ENCODE measurements around the gene PEX12. TPM values are rescaled to one million over a fixed set of nuclear protein-coding genes. Genes with fewer than 3 reads are reported as not detected.
A peak's percentile ranks its signal among the peaks of the same experiment; 100 is the strongest.

PEX12 gene
- total and polyA plus RNA-seq, 2 of the 4 experiments (the other 2 are of a cell fraction), result 4.5 to 7.9 TPM

Small RNA genes within 50 kb of the gene (microRNA-seq; reads per million reads assigned to microRNA genes)
- gene AC004134.1 (ENCODE audit: insufficient read depth, insufficient read length) (not detected), gene AC015911.1 (ENCODE audit: insufficient read depth, insufficient read length) (not detected), gene SNORD7 (ENCODE audit: insufficient read depth, insufficient read length) (128 reads per million, percentile 83 among the genes with 10 or more reads in this experiment)

Small RNA genes within 50 kb of the gene (small RNA-seq; reads per million reads assigned to genes)
- gene AC004134.1 (0 reads per million in 5 experiments), gene AC015911.1 (0 reads per million in 5 experiments), gene SNORD7 (0.60 to 48.3 (median 23.2) reads per million in 5 experiments)

Other genes starting within 250 kb of the PEX12 start
- 114 and 144 TPM in 2 replicates for gene SLFN11, start 204.9 kb downstream of the PEX12 start, total RNA-seq (2012; rRNA removed)
- gene SLFN11, start 204.9 kb downstream of the PEX12 start, polyA plus RNA-seq (2012; rRNA removed), result 25.4 and 29.9 TPM in 2 replicates
- gene SLFN12, start 146.1 kb downstream of the PEX12 start, total RNA-seq (2012; rRNA removed), result 38.9 and 48.6 TPM in 2 replicates
- gene SLFN12, start 146.1 kb downstream of the PEX12 start, polyA plus RNA-seq (2012; rRNA removed), result 13.5 and 16.6 TPM in 2 replicates
- gene SLFN13, start 129.8 kb downstream of the PEX12 start, total RNA-seq (2012; rRNA removed), result 2.5 and 3.9 TPM in 2 replicates
- gene SLFN13, start 129.8 kb downstream of the PEX12 start, polyA plus RNA-seq (2012; rRNA removed), result 1.4 and 1.7 TPM in 2 replicates
- gene SLFN12L, start 40.9 kb downstream of the PEX12 start, total RNA-seq (2012; rRNA removed), result under 0.01 and 0.18 TPM in 2 replicates
- 0.04 TPM in 1 of 2 replicates, not detected in the other for gene SLFN12L, start 40.9 kb downstream of the PEX12 start, polyA plus RNA-seq (2012; rRNA removed)
- gene SLFN14, start 17.8 kb downstream of the PEX12 start, total RNA-seq (2012; rRNA removed), result not detected in 2 replicates
- not detected in 2 replicates for gene SLFN14, start 17.8 kb downstream of the PEX12 start, polyA plus RNA-seq (2012; rRNA removed)
- gene AP2B1, start 8.8 kb upstream of the PEX12 start, total RNA-seq (2012; rRNA removed), result 95.3 and 125 TPM in 2 replicates
- 96.5 and 102 TPM in 2 replicates for gene AP2B1, start 8.8 kb upstream of the PEX12 start, polyA plus RNA-seq (2012; rRNA removed)
- gene RASL10B, start 153.1 kb upstream of the PEX12 start, total RNA-seq (2012; rRNA removed), result 3.6 and 4.7 TPM in 2 replicates
- gene RASL10B, start 153.1 kb upstream of the PEX12 start, polyA plus RNA-seq (2012; rRNA removed), result 4.1 and 4.4 TPM in 2 replicates
- not detected in 2 replicates for gene GAS2L2, start 174.7 kb upstream of the PEX12 start, total RNA-seq (2012; rRNA removed)
- gene GAS2L2, start 174.7 kb upstream of the PEX12 start, polyA plus RNA-seq (2012; rRNA removed), result 0.02 and 0.03 TPM in 2 replicates
- not detected in 2 replicates for gene C17orf50, start 182.3 kb upstream of the PEX12 start, total RNA-seq (2012; rRNA removed)
- not detected in 2 replicates for gene C17orf50, start 182.3 kb upstream of the PEX12 start, polyA plus RNA-seq (2012; rRNA removed)
- 0.18 TPM in 1 of 2 replicates, not detected in the other for gene MMP28, start 217.1 kb upstream of the PEX12 start, total RNA-seq (2012; rRNA removed)
- not detected in 2 replicates for gene MMP28, start 217.1 kb upstream of the PEX12 start, polyA plus RNA-seq (2012; rRNA removed)
- gene TAF15, start 230.9 kb upstream of the PEX12 start, total RNA-seq (2012; rRNA removed), result 46.8 and 47.2 TPM in 2 replicates
- 69.8 and 98.0 TPM in 2 replicates for gene TAF15, start 230.9 kb upstream of the PEX12 start, polyA plus RNA-seq (2012; rRNA removed)

All from IMR-90 (cell line).